Bronchial epithelial cell (primary cell): ENCODE results near the gene BBX. TPM values are rescaled to one million over a fixed set of nuclear protein-coding genes. Genes with fewer than 3 reads are reported as not detected.

Source experiments
- DNase-seq: peaks from one replicate; pipeline ENCODE4 v3.0.0-alpha.2; 2010; ENCODE audit warnings: low read depth
- FAIRE-seq: peaks from 2 replicates; lab custom pipeline; 2011; peaks lifted over from hg19 to GRCh38; lab: Jason Lieb, UNC
- H3K27me3 ChIP-seq: 2 replicates; pipeline ENCODE4 v1.5.1; 2011; ENCODE audit warnings: low read length; ENCODE audit not compliant: control insufficient read depth, insufficient read depth
- H3K36me3 ChIP-seq: 2 replicates; pipeline ENCODE4 v1.5.1; 2011; ENCODE audit warnings: low read length; ENCODE audit not compliant: control insufficient read depth, insufficient read depth
- H3K4me3 ChIP-seq: 2 replicates; pipeline ENCODE4 v1.5.1; 2011; ENCODE audit warnings: mild to moderate bottlenecking, low read depth, low read length, control low read depth
- total RNA-seq: library from RNA; depleted of rRNA; stranded (reverse); fragments of >200 nt; gene quantifications from 2 replicates; pipeline ENCODE4 v1.2.1, GENCODE V29; 2014
- TF ChIP-seq, protein P1 (sequence below): IDR thresholded peaks from 2 replicates; pipeline ENCODE4 v1.5.1; 2011; ENCODE audit warnings: mild to moderate bottlenecking, moderate library complexity, low read length, control low read depth, inconsistent platforms; ENCODE audit not compliant: insufficient read depth, severe bottlenecking

The BBX gene
- total RNA-seq, 1 donor from 2014 or later, result 49.5 TPM

DNA sequence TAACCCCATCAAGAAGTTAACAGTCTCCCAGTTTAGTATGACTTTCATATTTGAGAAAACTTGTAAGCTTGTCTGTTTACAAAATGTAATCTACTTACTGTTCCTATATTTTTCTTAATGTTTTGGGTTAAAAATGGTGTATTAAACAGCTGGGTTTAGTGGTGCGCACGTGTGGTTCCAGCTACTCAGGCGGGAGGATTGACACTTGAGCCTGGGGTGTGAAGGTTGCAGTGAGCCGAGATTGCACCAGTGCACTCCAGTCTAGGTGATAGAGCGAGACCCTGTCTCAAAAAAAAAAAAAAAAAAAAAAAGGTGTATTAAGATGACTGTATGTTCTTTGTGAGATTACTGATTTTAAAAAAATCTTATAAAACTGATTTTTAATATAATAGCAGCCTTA, 69.3 kb downstream of the BBX start:
- TF ChIP-seq, protein P1, sequence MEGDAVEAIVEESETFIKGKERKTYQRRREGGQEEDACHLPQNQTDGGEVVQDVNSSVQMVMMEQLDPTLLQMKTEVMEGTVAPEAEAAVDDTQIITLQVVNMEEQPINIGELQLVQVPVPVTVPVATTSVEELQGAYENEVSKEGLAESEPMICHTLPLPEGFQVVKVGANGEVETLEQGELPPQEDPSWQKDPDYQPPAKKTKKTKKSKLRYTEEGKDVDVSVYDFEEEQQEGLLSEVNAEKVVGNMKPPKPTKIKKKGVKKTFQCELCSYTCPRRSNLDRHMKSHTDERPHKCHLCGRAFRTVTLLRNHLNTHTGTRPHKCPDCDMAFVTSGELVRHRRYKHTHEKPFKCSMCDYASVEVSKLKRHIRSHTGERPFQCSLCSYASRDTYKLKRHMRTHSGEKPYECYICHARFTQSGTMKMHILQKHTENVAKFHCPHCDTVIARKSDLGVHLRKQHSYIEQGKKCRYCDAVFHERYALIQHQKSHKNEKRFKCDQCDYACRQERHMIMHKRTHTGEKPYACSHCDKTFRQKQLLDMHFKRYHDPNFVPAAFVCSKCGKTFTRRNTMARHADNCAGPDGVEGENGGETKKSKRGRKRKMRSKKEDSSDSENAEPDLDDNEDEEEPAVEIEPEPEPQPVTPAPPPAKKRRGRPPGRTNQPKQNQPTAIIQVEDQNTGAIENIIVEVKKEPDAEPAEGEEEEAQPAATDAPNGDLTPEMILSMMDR, result no peak
- FAIRE-seq (no peak), DNase-seq (no peak)
- H3K36me3 ChIP-seq, result peaks cover 1% of the 10 kb centered on the region
- no peak overlapping the region for H3K4me3 ChIP-seq
- no peaks in the 10 kb centered on the region for H3K27me3 ChIP-seq

DNA sequence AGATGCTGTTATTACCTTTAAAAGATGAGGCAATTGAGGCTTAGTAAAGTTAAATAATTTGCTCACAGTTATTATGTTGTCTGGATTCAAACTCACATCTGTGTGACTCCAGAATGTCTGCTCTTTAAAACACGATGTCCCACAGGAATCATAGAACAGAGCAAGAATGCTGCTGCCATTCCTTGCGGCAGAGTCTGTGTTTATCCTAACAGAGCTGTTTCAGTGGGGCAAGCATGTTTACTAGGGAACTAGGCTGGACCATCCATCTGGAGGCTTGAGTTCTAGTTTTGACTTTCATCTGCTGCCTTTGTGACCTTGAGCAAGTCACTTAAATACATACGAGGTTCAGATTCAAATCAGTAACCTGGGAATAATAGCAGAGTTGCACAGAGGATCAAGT, 72.1 kb downstream of the BBX start:
- Histone ChIP-seq H3K4me3 (no peak overlapping the region), H3K27me3 (no peaks in the 10 kb centered on the region), H3K36me3 (peaks cover 1% of the 10 kb centered on the region)
- TF ChIP-seq, protein P1, result no peak
- DNase-seq, result no peak
- FAIRE-seq, result no peak

DNA sequence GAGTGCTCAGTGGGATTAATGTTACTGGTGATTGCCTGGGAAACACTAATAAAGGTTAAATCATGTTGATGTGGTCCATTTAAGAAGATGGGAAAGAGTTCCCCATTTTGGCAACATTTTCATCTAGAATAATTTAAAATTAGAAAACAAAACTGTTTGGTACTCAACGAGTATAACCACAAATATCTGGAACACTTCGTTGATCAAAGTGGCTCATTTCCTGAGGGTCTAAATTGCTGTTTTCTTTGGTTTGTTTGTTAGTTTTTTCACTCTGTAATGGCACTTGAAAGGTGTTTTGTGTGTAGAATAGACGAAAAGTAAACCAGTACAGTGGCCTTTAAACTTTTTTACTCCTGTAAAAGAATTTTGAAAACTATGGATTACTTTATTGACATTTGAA, 73.9 kb downstream of the BBX start:
- TF ChIP-seq, protein P1, result no peak
- H3K4me3 ChIP-seq, result no peak overlapping the region
- no peaks in the 10 kb centered on the region for H3K36me3 ChIP-seq
- DNase-seq, result no peak
- H3K27me3 ChIP-seq, result no peaks in the 10 kb centered on the region
- no peak for FAIRE-seq

DNA sequence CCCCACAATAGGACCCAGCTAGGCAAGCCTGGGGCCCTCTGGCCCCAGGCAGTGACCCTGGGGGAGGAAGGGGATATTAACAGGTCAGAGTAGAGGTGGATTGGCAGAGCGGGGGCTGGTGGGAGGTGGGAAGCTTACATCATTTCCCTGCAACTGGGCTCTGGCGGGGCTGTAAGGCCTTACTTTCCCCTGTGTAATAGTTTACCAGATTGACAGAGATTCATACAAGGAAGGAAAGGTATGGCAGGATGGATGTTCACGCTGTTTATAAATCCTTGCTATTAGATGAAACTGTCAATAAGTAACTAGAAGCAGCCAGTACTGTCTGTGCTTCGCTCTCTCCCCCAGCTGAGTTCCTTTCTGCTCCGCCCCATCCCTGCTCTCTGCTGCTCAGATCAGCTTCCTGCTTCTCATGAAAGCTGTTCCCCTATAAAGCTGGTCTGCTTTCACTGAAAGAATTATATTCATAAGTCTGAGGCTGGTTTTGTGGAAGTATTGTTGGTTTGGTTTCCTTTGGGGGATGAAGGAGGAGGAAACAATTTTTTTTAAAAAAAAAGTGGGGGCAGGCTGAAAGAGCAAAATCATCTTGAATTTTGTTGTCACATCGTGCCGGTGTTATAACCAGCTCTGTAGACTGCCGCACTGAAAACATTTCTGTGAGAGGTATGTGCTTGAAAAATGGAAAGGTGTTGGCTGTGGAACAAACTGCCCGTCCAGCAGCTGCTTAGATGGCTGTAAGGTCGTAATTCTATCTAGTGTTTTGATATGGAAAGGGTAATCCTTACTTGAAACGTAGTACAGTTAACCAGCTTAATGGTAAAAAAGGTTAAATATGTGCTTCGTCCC, 76.4 kb downstream of the BBX start:
- FAIRE-seq (no peak), DNase-seq (peak; percentile 52)
- no peaks in the 10 kb centered on the region for H3K36me3 ChIP-seq
- TF ChIP-seq, protein P1, result no peak
- H3K4me3 ChIP-seq, result peak overlapping the region; percentile 22
- no peaks in the 10 kb centered on the region for H3K27me3 ChIP-seq

DNA sequence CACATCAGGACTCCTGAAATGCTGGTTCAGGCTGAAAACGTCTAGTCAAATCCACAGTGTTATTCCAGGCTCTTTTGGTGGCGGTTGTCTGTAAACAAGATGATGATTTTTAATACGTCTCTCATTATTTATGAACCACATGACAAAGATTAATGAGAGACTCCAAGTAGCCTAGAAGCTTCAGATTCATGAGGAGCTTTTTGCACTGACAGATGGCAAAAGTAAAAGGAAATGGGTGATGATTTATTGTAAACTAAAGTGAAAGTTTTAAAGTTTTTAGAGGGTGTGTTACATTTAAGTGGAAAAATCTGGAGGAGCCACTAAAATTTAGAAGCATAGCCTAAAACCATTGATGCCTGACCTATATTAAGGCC, 77.0 kb downstream of the BBX start:
- Histone ChIP-seq H3K4me3 (no peak overlapping the region), H3K36me3 (no peaks in the 10 kb centered on the region), H3K27me3 (no peaks in the 10 kb centered on the region)
- FAIRE-seq (no peak), DNase-seq (no peak)
- TF ChIP-seq, protein P1, result no peak
